Thoracic aorta (tissue), 2 donors: ENCODE results near the gene SPPL2C. TPM values are rescaled to one million over a fixed set of nuclear protein-coding genes. Genes with fewer than 3 reads are reported as not detected.

Experiments used
- ATAC-seq: fragments of 150-250 bp; one replicate; pipeline ENCODE4 v1.8.0; 2017; ENCODE audit warnings: low read depth; ENCODE audit not compliant: insufficient number of reproducible peaks, low FRiP score
- DNase-seq: peaks from one replicate; pipeline ENCODE4 v3.0.0-alpha.2; 2020; ENCODE audit warnings: low spot score
- H3K27ac ChIP-seq, 2 donors: fragments of 200-600 bp; sonication (generic); 1 replicate in 1 of 2; 2 replicates in 1 of 2; pipeline ENCODE4 v1.5.1; 2016; ENCODE audit warnings: mild to moderate bottlenecking in 2 of 2, moderate library complexity in 2 of 2
- H3K27me3 ChIP-seq: fragments of 200-600 bp; sonication (generic); replicated peaks from 2 replicates; pipeline ENCODE4 v1.6.0; 2016; ENCODE audit warnings: mild to moderate bottlenecking; ENCODE audit not compliant: insufficient read depth
- H3K36me3 ChIP-seq: fragments of 200-600 bp; sonication (generic); one replicate; pipeline ENCODE4 v1.5.1; 2016
- H3K4me1 ChIP-seq, 2 donors: fragments of 200-600 bp; sonication (generic); 1 replicate in 1 of 2; 2 replicates in 1 of 2; pipeline versions ENCODE4 v1.5.1 to v1.6.0; 2016; ENCODE audit warnings: low read depth in 2 of 2, mild to moderate bottlenecking in 1 of 2; ENCODE audit not compliant: control insufficient read depth in 1 of 2
- H3K4me3 ChIP-seq: fragments of 200-600 bp; sonication (generic); 2 replicates; pipeline ENCODE4 v1.5.1; 2016; ENCODE audit warnings: mild to moderate bottlenecking
- H3K9me3 ChIP-seq: fragments of 200-600 bp; sonication (generic); 2 replicates; pipeline ENCODE4 v1.5.1; 2016
- total RNA-seq, 2 donors: library from RNA; depleted of rRNA; stranded (reverse); fragments of >200 nt; gene quantifications; one replicate each; pipeline versions ENCODE4 v1.1.0 to v1.2.3, GENCODE V29; 2016
- TF ChIP-seq, protein P1 (sequence below): fragments of 200-600 bp; sonication (generic); IDR thresholded peaks from one replicate; pipeline ENCODE4 v1.5.1; 2019; ENCODE audit warnings: antibody characterized with exemption

Gene SPPL2C
- total RNA-seq, 2 donors from 2014 or later = not detected

GRCh38 chr17:45846646-45847045 is 2.0 kb downstream of the SPPL2C start:
- H3K27ac ChIP-seq = no peak overlapping the region
- H3K36me3 ChIP-seq = no peaks in the 10 kb centered on the region
- H3K4me3 ChIP-seq = no peak overlapping the region
- H3K9me3 ChIP-seq = no peaks in the 10 kb centered on the region
- TF ChIP-seq, protein P1, sequence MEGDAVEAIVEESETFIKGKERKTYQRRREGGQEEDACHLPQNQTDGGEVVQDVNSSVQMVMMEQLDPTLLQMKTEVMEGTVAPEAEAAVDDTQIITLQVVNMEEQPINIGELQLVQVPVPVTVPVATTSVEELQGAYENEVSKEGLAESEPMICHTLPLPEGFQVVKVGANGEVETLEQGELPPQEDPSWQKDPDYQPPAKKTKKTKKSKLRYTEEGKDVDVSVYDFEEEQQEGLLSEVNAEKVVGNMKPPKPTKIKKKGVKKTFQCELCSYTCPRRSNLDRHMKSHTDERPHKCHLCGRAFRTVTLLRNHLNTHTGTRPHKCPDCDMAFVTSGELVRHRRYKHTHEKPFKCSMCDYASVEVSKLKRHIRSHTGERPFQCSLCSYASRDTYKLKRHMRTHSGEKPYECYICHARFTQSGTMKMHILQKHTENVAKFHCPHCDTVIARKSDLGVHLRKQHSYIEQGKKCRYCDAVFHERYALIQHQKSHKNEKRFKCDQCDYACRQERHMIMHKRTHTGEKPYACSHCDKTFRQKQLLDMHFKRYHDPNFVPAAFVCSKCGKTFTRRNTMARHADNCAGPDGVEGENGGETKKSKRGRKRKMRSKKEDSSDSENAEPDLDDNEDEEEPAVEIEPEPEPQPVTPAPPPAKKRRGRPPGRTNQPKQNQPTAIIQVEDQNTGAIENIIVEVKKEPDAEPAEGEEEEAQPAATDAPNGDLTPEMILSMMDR = no peak
- ATAC-seq (no peak), DNase-seq (no peak)
- no peaks in the 10 kb centered on the region for H3K4me1 ChIP-seq
- H3K27me3 ChIP-seq = no peaks in the 10 kb centered on the region

GRCh38 chr17:45847101-45847500 is 2.4 kb downstream of the SPPL2C start:
- no peak for ATAC-seq
- H3K9me3 ChIP-seq = no peaks in the 10 kb centered on the region
- H3K4me3 ChIP-seq = no peak overlapping the region
- H3K4me1 ChIP-seq = no peaks in the 10 kb centered on the region
- TF ChIP-seq, protein P1 = no peak
- no peaks in the 10 kb centered on the region for H3K27me3 ChIP-seq
- no peak for DNase-seq
- no peaks in the 10 kb centered on the region for H3K36me3 ChIP-seq
- no peak overlapping the region for H3K27ac ChIP-seq

GRCh38 chr17:45847747-45848146 is 3.1 kb downstream of the SPPL2C start:
- ATAC-seq (no peak), DNase-seq (no peak)
- TF ChIP-seq, protein P1 = no peak
- Histone ChIP-seq H3K36me3 (no peaks in the 10 kb centered on the region), H3K9me3 (no peaks in the 10 kb centered on the region), H3K27ac (no peak overlapping the region), H3K4me1 (no peaks in the 10 kb centered on the region), H3K27me3 (no peaks in the 10 kb centered on the region), H3K4me3 (no peak overlapping the region)

DNA sequence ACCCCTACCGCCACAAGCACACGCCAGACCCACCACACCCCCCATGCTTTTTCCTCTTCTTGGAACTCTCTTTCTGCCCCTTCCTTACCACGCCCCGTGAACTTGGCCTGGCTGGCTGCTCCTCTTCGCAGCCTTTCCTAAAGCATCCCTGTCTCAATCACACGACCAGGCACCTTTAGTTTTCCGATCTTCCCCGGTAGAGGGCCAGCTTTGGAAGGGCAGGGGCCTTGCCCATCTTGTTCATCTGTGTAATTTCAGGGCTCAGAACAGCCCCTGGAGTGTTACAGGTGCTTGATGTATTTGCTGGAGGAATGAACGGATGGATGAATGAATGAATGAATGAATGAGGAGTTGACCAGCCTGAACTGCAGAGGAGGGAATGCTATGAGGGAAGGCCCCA is 3.7 kb downstream of the SPPL2C start:
- TF ChIP-seq, protein P1 = no peak
- Histone ChIP-seq H3K9me3 (no peaks in the 10 kb centered on the region), H3K27me3 (no peaks in the 10 kb centered on the region), H3K4me3 (no peak overlapping the region), H3K4me1 (no peaks in the 10 kb centered on the region), H3K36me3 (no peaks in the 10 kb centered on the region), H3K27ac (no peak overlapping the region)
- DNase-seq (no peak), ATAC-seq (no peak)

- ATAC-seq (no peak), DNase-seq (no peak)
- no peaks in the 10 kb centered on the region for H3K4me1 ChIP-seq
- TF ChIP-seq, protein P1 = no peak
- H3K9me3 ChIP-seq = no peaks in the 10 kb centered on the region
- no peaks in the 10 kb centered on the region for H3K27me3 ChIP-seq
- H3K36me3 ChIP-seq = no peaks in the 10 kb centered on the region
- no peak overlapping the region for H3K4me3 ChIP-seq
- H3K27ac ChIP-seq = no peak overlapping the region
These were observed 4.3 kb downstream of the SPPL2C start for GRCh38 chr17:45848868-45849535.
